K562 (cell line): ENCODE measurements around the gene MRGPRX3. TPM values are rescaled to one million over a fixed set of nuclear protein-coding genes. Genes with fewer than 3 reads are reported as not detected.

Experiments
- ATAC-seq: fragments of 200-7000 bp; cut with Tn5 transposase; 3 replicates; pipeline ENCODE4 v1.9.1; 2020; ENCODE audit warnings: moderate library complexity
- BruUV-seq: library from RNA; stranded (reverse); fragments of 400-500 nt; replicated peaks from 2 replicates; lab custom pipeline; 2021; lab: Mats Ljungman, UMichigan
- CTCF ChIA-PET: fragments of 300-600 bp; formaldehyde crosslinking; extraction: SDS; loops from one replicate; lab custom pipeline; 2021; ENCODE audit warnings: low intra/inter-chr PET ratio; lab: Yijun Ruan, JAX
- POLR2A ChIA-PET: fragments of 300-600, 350-650 bp; sonication (Branson Sonifier 250); formaldehyde crosslinking; extraction: SDS; loops from one replicate; lab custom pipeline; 2021; ENCODE audit warnings: antibody characterized with exemption, inconsistent platforms; lab: Yijun Ruan, JAX
- DNase-seq, 4 experiments: peaks; one replicate each; pipeline versions ENCODE4 v3.0.0 to v3.0.0-alpha.2; 2011 to 2018; ENCODE audit warnings: low spot score in 3 of 4, mixed read lengths in 3 of 4; ENCODE audit errors: extremely low read depth in 1 of 4
- FAIRE-seq: peaks from 2 replicates; lab custom pipeline; 2011; peaks lifted over from hg19 to GRCh38; lab: Jason Lieb, UNC
- H2AFZ ChIP-seq: 2 replicates; pipeline ENCODE4 v1.6.0; 2011; ENCODE audit warnings: low read depth, low read length, control low read depth, inconsistent platforms
- H3K27ac ChIP-seq: fragments of 200-600 bp; 3 replicates; pipeline ENCODE4 v1.8.0; 2011; ENCODE audit warnings: low read depth, mild to moderate bottlenecking, control low read depth, inconsistent platforms, low read length, moderate library complexity, mixed read lengths; ENCODE audit errors: extremely low read depth
- H3K27me3 ChIP-seq, 2 experiments: fragments of 300-600 bp in 1 of 2; 2 replicates in 1 of 2; 3 replicates in 1 of 2; pipeline versions ENCODE4 v1.6.0 to v1.8.0; 2011; ENCODE audit warnings: inconsistent platforms in 2 of 2, low read length in 2 of 2, mild to moderate bottlenecking in 1 of 2, mixed read lengths in 1 of 2, moderate library complexity in 1 of 2; ENCODE audit not compliant: control insufficient read depth in 2 of 2, insufficient read depth in 2 of 2
- H3K36me3 ChIP-seq: fragments of 300-600 bp; 3 replicates; pipeline ENCODE4 v1.8.0; 2011; ENCODE audit warnings: mild to moderate bottlenecking, low read length, inconsistent platforms; ENCODE audit not compliant: control insufficient read depth, insufficient read depth
- H3K4me1 ChIP-seq, 2 experiments: fragments of 200-600 bp in 1 of 2; replicated peaks in 1 of 2; 2 replicates in 1 of 2; 3 replicates in 1 of 2; pipeline versions ENCODE4 v1.5.1 to v1.8.0; 2011; ENCODE audit warnings: inconsistent platforms in 2 of 2, low read length in 2 of 2, mild to moderate bottlenecking in 1 of 2, mixed read lengths in 1 of 2, moderate library complexity in 1 of 2; ENCODE audit not compliant: control insufficient read depth in 2 of 2, insufficient read depth in 2 of 2
- H3K4me2 ChIP-seq: 2 replicates; pipeline ENCODE4 v1.6.1; 2011; ENCODE audit warnings: low read length, control low read depth, inconsistent platforms, mixed read lengths; ENCODE audit not compliant: insufficient read depth
- H3K4me3 ChIP-seq: fragments of 200-600 bp; sonication (generic), shearing (Covaris generic); 2 replicates; pipeline ENCODE4 v1.5.1; 2016; ENCODE audit warnings: control low read depth, inconsistent platforms
- H3K79me2 ChIP-seq: fragments of 200-600 bp; 3 replicates; pipeline ENCODE4 v1.8.0; 2011; ENCODE audit warnings: low read length, inconsistent platforms; ENCODE audit not compliant: control insufficient read depth, insufficient read depth
- H3K9ac ChIP-seq, 2 experiments: 2 replicates each; pipeline versions ENCODE4 v1.6.0 to v1.6.1; 2011; ENCODE audit warnings: low read depth in 2 of 2, low read length in 2 of 2, control low read depth in 1 of 2, inconsistent platforms in 1 of 2, mild to moderate bottlenecking in 1 of 2, mixed read lengths in 1 of 2; ENCODE audit not compliant: insufficient read depth in 1 of 2
- H3K9me1 ChIP-seq: one replicate; pipeline ENCODE4 v1.6.0; 2011; ENCODE audit warnings: inconsistent platforms, mild to moderate bottlenecking, low read length, moderate library complexity; ENCODE audit not compliant: control insufficient read depth, insufficient read depth
- H3K9me3 ChIP-seq: replicated peaks from 2 replicates; pipeline ENCODE4 v1.5.1; 2011; ENCODE audit warnings: low read depth, low read length, inconsistent platforms; ENCODE audit not compliant: control insufficient read depth, insufficient read depth
- H4K20me1 ChIP-seq: replicated peaks from 2 replicates; pipeline ENCODE4 v1.6.1; 2011; ENCODE audit warnings: low read length, inconsistent platforms, mixed read lengths; ENCODE audit not compliant: control insufficient read depth, insufficient read depth
- DPF2 ChIP-seq: fragments of 450-650 bp; IDR thresholded peaks from 2 replicates; pipeline ENCODE4 v1.6.1; 2016
- HDAC6 ChIP-seq: IDR thresholded peaks from 2 replicates; pipeline ENCODE4 v1.6.1; 2012; ENCODE audit warnings: low read depth, mild to moderate bottlenecking, control low read depth, inconsistent platforms, low read length, moderate library complexity
- JUNB ChIP-seq: fragments of 450-650 bp; formaldehyde crosslinking; conservative IDR thresholded peaks from 2 replicates; pipeline ENCODE4 v1.4.0; 2020; ENCODE audit warnings: mild to moderate bottlenecking
- MYBL2 ChIP-seq, 2 experiments: fragments of 450-650 bp in 1 of 2; sonication (generic) in 1 of 2; formaldehyde crosslinking in 1 of 2; IDR thresholded peaks; 2 replicates each; pipeline versions ENCODE4 v1.6.1 to v1.8.1; 2017 to 2022; ENCODE audit warnings: borderline replicate concordance in 1 of 2, inconsistent platforms in 1 of 2, low read depth in 1 of 2, mild to moderate bottlenecking in 1 of 2, missing genetic modification reagents in 1 of 2, moderate library complexity in 1 of 2
- POLR2AphosphoS2 ChIP-seq: IDR thresholded peaks from 2 replicates; pipeline ENCODE4 v1.6.1; 2012; ENCODE audit warnings: low read length, improper control_type of control experiment
- POLR2H ChIP-seq: IDR thresholded peaks from 2 replicates; pipeline ENCODE4 v1.6.1; 2016; ENCODE audit warnings: missing genetic modification characterization, low read depth, mild to moderate bottlenecking, control low read depth, missing compliant biosample characterization, moderate library complexity
- RAD51 ChIP-seq: fragments of 450-650 bp; IDR thresholded peaks from 2 replicates; pipeline ENCODE4 v1.7.1; 2016; ENCODE audit warnings: low read depth, mild to moderate bottlenecking, borderline replicate concordance
- RBBP5 ChIP-seq: fragments of 200-600 bp; sonication (generic); IDR thresholded peaks from 2 replicates; pipeline ENCODE4 v1.6.1; 2012; ENCODE audit warnings: borderline replicate concordance, mild to moderate bottlenecking, low read length, control low read depth, inconsistent platforms; ENCODE audit not compliant: insufficient read depth, poor library complexity, severe bottlenecking
- SREBF1 ChIP-seq: fragments of 150-350 bp; IDR thresholded peaks from 2 replicates; pipeline ENCODE4 v1.6.1; 2014; ENCODE audit warnings: antibody characterized with exemption, low read depth, low read length, borderline replicate concordance
- TFAP4 ChIP-seq: sonication (generic); formaldehyde crosslinking; IDR thresholded peaks from 2 replicates; pipeline ENCODE4 v1.8.0; 2022; ENCODE audit warnings: missing genetic modification reagents, mild to moderate bottlenecking, moderate library complexity, borderline replicate concordance
- ZFP1 ChIP-seq: fragments of 450-650 bp; formaldehyde crosslinking; IDR thresholded peaks from 2 replicates; pipeline ENCODE4 v1.4.0; 2020; ENCODE audit warnings: mild to moderate bottlenecking, mixed read lengths
- ZNF592 ChIP-seq: fragments of 450-650 bp; IDR thresholded peaks from 2 replicates; pipeline ENCODE4 v1.6.1; 2017; ENCODE audit warnings: antibody characterized with exemption, mild to moderate bottlenecking
- ZNF780A ChIP-seq: fragments of 250-450 bp; sonication (Bioruptor Pico); IDR thresholded peaks from 2 replicates; pipeline ENCODE4 v1.5.0; 2021; ENCODE audit warnings: mild to moderate bottlenecking
- WGBS: fragments of 100-300 bp; shearing (Covaris generic); methylation state at CpG from one replicate; pipeline ENCODE4 v1.1.6; 2016; ENCODE audit warnings: low coverage, mixed read lengths; ENCODE audit not compliant: insufficient coverage; ENCODE audit errors: missing lambda C conversion rate; 5-methylcytosine and 5-hydroxymethylcytosine counted together
- in situ Hi-C: fragments of 300-500 bp; cut with MboI; formaldehyde crosslinking; loops from 4 replicates; pipeline ENCODE4 v1.15.0; 2018; ENCODE audit warnings: inconsistent platforms, mixed read lengths
- intact Hi-C: fragments of 100-400 bp; cut with micrococcal nuclease; formaldehyde crosslinking; loops from 2 replicates; pipeline ENCODE4 v1.14.2; 2022
- polyA plus RNA-seq, 8 experiments: library from polyadenylated mRNA; depleted of rRNA in 4 of 8; stranded (reverse) in 5 of 8; unstranded in 3 of 8; fragments of >200 nt; fragmentation: Nextera tagmentation in 2 of 8; fragmentation: Illumina TruSeq in 1 of 8; extraction: Ambion mirVana in 2 of 8; extraction: Trizol in 1 of 8; gene quantifications; 2 replicates each; pipeline versions ENCODE4 v1.2.1 to v1.2.3, GENCODE V29; 2011 to 2014; ENCODE audit warnings: inconsistent platforms in 1 of 8, missing spikeins in 1 of 8
- total RNA-seq, 7 experiments: library from RNA; depleted of rRNA in 6 of 7; stranded (reverse); fragments of >200 nt in 6 of 7; fragmentation: Illumina TruSeq in 2 of 7; extraction: Trizol in 2 of 7; gene quantifications; 2 replicates each; pipeline versions ENCODE4 v1.2.1 to v1.2.3, GENCODE V29; 2011 to 2021; ENCODE audit warnings: low replicate concordance in 1 of 7

MRGPRX3 gene
- total and polyA plus RNA-seq, 9 of the 15 experiments (the other 6 are each of a cell fraction or from before 2014, with no cell fraction given) = not detected

GRCh38 chr11:18135308-18135707, 2.9 kb downstream of the MRGPRX3 start:
- intact Hi-C loops (no loop called here), in situ Hi-C loops (no loop called here)
- H3K9me1 ChIP-seq = no peaks in the 10 kb centered on the region
- H3K9ac ChIP-seq = no peak overlapping the region
- H3K4me1 ChIP-seq = no peaks in the 10 kb centered on the region
- DNase-seq = no peak
- BruUV-seq = no TSS peak
- H3K9me3 ChIP-seq = no peaks in the 10 kb centered on the region
- H3K4me3 ChIP-seq = no peak overlapping the region
- no peaks in the 10 kb centered on the region for H3K79me2 ChIP-seq
- H2AFZ ChIP-seq = no peak overlapping the region
- TF ChIP-seq ZFP1 (CRISPR knock-in tag) (no peak), JUNB (CRISPR knock-in tag) (no peak), HDAC6 (no peak), MYBL2 (IDR thresholded peaks at IDR 0.05; ENCODE audit: low read depth) (no peak), MYBL2 (CRISPR knock-in tag; IDR thresholded peaks at IDR 0.05; ENCODE audit: borderline replicate concordance) (no peak), ZNF592 (no peak), POLR2H (tag) (no peak), ZNF780A (no peak), RBBP5 (no peak), POLR2AphosphoS2 (no peak), DPF2 (no peak), TFAP4 (CRISPR knock-in tag) (no peak), SREBF1 (no peak), RAD51 (no peak)
- H3K4me2 ChIP-seq = no peak overlapping the region
- 0% methylated on average over 2 of the region's 2 CpGs for WGBS
- ChIA-PET CTCF (no interaction called here), POLR2A (interaction anchor here (0.8 kb wide), 1 partner anchor 85 kb away, joined by 3 read pairs; no protein-coding TSS in a partner anchor)
- ATAC-seq = no peak
- no peak for FAIRE-seq
- H4K20me1 ChIP-seq = no peaks in the 10 kb centered on the region
- H3K27me3 ChIP-seq = peaks cover 13 to 19% of the 10 kb centered on the region in 2 experiments; a peak in 4 of 5 replicates
- no peaks in the 10 kb centered on the region for H3K36me3 ChIP-seq
- H3K27ac ChIP-seq = no peak overlapping the region
